ENCODE measurements around the gene GDPD4. TPM values are rescaled to one million over a fixed set of nuclear protein-coding genes. Genes with fewer than 3 reads are reported as not detected.

The GDPD4 gene
- polyA plus RNA-seq, 1 donor from 2014 or later, result not detected

DNA sequence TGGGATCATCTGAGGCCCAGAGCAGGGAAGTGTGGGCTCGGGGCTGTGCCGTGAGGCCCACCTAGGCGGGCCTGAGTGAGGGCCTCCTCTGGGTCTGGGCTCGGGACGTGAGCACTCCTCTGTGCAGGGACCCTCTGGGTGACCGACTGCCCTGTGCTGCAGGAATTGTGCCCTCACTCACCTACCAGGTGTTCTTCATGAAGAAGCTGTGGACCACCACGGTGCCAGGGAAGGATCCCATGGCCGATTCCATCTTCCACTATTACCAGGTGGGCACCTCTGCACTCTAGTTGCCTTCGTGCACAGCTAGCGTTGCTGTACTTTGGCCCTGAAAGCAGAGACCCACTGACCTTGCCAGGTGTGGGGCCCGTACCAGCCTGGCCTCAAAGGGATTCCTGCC is 93.0 kb downstream of the GDPD4 start:
- Mint-ChIP-seq H3K27ac (no peak overlapping the region), H3K36me3 (no peaks in the 10 kb centered on the region), H3K27me3 (peaks cover 2% of the 10 kb centered on the region), H3K4me1 (no peaks in the 10 kb centered on the region), H3K9me3 (no peaks in the 10 kb centered on the region), H3K4me3 (no peak overlapping the region)

DNA sequence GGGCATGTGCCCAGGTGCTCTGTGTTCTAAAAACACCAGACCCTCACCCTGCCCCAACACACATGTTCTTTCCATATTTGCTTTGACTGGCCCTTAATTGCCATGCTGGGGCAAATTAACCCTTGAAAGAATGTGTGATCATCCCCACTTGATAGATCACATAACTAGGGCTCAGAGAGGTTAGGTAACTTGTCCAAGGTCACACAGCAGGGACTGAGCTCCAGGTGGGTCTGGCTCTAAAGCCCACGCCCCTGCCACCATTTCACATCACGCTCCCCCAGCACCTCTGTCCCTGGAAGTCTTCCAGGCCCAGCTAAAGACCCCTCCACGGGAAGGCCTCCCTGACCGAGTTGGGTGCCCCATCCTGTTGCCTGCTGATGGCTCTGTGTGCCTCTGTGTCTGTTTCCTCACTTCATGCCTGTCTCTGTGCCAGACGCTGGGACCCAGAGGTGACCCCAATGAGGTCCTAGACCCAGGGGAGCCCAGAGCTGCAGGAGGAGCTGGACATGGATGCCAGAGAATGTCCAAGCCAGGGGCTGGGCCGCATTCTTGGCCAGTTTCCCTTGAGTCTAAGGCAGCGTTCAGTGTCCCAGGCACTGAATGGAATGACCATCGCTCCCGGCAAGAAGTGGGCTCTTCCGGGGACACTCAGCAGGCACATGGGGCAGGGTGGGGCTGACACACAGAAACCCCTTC is 93.7 kb downstream of the GDPD4 start:
- Mint-ChIP-seq H3K4me1 (no peaks in the 10 kb centered on the region), H3K9me3 (no peaks in the 10 kb centered on the region), H3K27me3 (peaks cover 2% of the 10 kb centered on the region), H3K27ac (no peak overlapping the region), H3K4me3 (no peak overlapping the region), H3K36me3 (no peaks in the 10 kb centered on the region)

DNA sequence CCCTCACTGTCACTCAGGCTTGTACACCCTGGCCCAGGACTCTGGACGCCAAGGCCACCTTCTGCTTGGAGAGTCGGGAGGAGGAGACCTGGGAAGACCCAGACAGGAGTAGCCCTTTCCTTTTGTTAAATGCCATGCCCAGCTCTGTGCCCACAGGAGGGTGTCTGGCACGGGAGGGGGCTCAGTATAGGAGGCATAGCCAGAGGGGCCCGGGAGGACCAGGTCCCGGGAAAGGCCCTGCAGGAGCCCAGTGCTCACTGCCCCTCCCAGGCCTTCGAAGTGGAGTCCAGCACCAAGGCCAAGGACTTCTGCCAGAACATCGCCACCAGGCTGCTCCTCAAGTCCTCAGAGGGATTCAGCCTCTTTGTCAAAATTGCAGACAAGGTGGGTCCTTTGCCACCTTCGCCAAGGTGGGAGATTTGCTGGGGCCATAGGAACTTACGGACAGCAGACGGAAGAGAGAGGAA is 94.4 kb downstream of the GDPD4 start:
- H3K27me3 Mint-ChIP-seq, result peaks cover 2% of the 10 kb centered on the region
- no peaks in the 10 kb centered on the region for H3K9me3 Mint-ChIP-seq
- H3K4me3 Mint-ChIP-seq, result no peak overlapping the region
- H3K27ac Mint-ChIP-seq, result no peak overlapping the region
- H3K36me3 Mint-ChIP-seq, result no peaks in the 10 kb centered on the region
- no peaks in the 10 kb centered on the region for H3K4me1 Mint-ChIP-seq

DNA sequence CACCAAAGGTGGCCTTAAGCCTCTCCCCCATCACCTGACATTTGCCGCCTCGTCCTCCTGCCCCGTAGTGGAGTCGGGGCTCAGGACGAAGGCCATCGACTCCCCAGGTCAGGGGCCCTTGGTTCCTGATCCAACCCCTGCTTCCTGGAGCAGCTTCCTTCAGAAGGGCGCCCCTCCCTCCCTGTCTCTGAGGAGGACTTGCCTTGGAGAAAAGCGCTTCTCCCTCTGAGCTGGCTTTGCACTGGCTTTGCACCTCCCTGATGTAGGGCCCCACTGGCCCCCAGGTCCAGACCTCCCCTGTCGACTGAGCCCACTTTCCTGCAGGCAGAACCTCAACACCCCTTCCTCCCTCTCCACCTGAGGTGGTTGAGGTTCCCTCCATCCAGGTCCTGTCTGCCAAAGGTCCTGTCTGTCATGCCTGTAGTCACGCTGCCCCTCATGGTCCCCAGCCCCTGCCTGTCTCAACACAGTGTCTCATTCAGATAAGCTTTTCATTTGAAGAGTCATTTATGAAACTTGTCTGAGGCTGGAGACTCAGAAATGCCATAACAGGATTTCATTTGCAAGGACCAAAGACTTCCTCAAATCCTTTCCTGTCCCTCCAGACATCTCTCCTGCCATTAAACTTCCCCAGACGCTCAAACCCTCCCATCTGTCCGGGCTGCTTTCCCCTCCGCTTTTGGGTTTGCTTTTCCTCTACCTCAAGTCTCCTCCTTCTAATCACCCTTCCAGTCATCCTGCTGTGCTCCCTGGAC is 95.0 kb downstream of the GDPD4 start:
- H3K36me3 Mint-ChIP-seq, result no peaks in the 10 kb centered on the region
- peaks cover 2% of the 10 kb centered on the region for H3K27me3 Mint-ChIP-seq
- no peak overlapping the region for H3K27ac Mint-ChIP-seq
- no peak overlapping the region for H3K4me3 Mint-ChIP-seq
- H3K4me1 Mint-ChIP-seq, result no peaks in the 10 kb centered on the region
- no peaks in the 10 kb centered on the region for H3K9me3 Mint-ChIP-seq

DNA sequence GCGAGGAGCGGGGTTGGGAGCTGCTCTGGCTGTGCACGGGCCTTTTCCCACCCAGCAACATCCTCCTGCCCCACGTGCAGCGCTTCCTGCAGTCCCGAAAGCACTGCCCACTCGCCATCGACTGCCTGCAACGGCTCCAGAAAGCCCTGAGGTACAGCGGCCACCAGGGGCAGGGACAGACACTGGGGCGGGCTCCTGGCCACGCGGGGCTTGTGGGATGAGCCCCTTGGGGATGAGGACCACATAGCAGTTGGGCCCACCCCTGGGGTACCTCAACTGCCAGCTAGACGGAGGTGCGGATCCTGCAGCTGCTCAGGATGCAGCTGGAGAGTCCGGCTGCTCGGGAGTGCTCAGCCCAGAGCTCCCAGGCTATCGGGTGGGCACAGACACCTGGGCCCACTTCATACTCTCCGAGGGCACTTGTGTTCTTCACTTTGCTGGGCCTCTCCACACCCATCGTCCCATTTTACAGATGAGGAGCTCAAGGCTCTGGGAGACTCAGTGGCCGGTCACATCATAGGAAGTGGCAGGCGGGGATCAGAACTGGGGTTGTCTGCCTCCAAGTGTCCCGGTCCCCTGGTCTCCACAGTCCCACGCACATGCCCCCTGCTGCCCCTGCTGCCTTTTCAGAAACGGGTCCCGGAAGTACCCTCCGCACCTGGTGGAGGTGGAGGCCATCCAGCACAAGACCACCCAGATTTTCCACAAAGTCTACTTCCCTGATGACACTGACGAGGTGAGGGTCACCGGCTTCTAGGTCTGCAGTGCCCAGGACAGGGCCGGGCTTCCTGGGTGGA is 95.8 kb downstream of the GDPD4 start:
- peaks cover 2% of the 10 kb centered on the region for H3K27me3 Mint-ChIP-seq
- peaks cover 0 to 2% (median 0%) of the 10 kb centered on the region in 3 donors for H3K4me1 Mint-ChIP-seq

DNA sequence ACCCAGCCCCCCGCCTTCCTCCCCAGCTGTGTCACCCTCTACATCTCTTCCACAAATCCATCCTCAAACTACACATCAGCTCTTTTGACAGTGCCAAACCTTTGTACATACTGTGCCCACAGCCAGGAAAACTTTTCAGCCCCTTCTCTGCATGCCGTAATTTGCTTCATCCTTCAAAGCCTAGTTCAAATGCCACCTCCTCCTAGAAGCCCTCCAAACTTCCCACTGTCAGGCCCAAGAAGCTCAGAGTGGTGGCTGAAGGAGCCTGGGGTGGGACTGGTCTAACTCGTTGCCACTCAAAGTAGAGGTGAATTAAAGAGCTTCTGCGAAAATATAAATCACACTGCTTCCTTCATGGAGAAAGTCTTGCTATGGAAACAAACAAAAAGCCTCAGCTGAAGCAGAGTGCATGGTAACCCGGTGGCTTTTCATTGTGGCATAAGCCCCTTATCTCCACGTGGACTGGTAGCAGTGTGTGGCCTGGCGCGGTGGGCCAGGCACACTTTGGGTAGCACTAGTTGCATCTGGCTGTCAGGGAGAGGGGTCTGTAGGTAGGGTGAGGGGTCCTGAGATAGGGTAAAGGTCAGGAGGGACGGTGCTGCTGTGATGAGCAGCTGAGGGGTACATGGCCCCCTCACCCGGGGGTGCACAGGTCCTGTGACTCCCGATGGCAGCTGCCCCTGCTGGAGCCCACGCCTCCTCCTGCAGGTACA is 96.6 kb downstream of the GDPD4 start:
- Mint-ChIP-seq H3K9me3 (no peaks in the 10 kb centered on the region), H3K4me3 (no peak overlapping the region), H3K4me1 (peaks cover 0 to 2% (median 0%) of the 10 kb centered on the region in 3 donors), H3K27me3 (peaks cover 2% of the 10 kb centered on the region), H3K36me3 (no peaks in the 10 kb centered on the region), H3K27ac (no peak overlapping the region)

More for the DNA sequence above, 95.8 kb downstream of the GDPD4 start:
- no peaks in the 10 kb centered on the region for H3K9me3 Mint-ChIP-seq
- no peak overlapping the region for H3K27ac Mint-ChIP-seq
- no peaks in the 10 kb centered on the region for H3K36me3 Mint-ChIP-seq
- H3K4me3 Mint-ChIP-seq, result no peak overlapping the region

DNA sequence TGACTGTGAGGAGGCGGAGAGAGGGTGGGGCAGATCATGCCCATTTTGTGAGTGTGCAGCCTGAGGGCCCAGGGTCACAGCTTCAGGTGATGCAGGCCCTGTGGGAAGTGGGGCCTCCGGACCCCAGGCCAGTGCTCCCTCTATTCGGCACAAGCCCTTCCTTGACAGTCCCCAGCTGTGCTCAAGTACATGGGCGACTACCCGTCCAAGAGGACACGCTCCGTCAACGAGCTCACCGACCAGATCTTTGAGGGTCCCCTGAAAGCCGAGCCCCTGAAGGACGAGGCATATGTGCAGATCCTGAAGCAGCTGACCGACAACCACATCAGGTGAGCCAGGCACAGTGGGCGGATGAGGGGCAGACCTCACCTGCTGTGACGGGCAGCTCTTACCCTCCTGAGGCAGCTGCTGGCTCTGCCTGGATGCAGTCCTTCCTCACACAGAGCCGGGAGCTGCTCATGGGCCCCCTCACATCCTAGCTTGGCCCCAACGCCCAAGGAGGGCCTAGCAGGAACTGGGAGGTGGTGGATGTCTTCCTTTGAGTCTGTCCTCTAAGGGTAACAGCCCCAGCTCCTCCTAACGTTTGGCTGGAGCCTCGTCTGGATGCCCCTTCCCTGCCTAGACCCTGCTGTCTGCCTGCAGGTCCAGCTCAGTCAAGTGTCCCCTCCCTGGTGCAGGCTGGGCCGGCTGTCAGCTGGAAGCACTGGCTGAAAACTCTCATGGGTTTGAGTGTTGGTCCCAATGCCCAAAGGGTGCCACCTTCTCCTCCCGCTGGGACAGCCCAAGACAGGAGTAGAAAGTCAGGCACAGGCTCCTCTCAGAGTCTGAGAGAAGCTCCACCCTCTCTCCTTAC is 97.4 kb downstream of the GDPD4 start:
- no peak overlapping the region for H3K4me3 Mint-ChIP-seq
- peaks cover 2% of the 10 kb centered on the region for H3K27me3 Mint-ChIP-seq
- H3K4me1 Mint-ChIP-seq, result peaks cover 0 to 2% (median 0%) of the 10 kb centered on the region in 3 donors
- no peaks in the 10 kb centered on the region for H3K9me3 Mint-ChIP-seq
- no peak overlapping the region for H3K27ac Mint-ChIP-seq
- H3K36me3 Mint-ChIP-seq, result no peaks in the 10 kb centered on the region

DNA sequence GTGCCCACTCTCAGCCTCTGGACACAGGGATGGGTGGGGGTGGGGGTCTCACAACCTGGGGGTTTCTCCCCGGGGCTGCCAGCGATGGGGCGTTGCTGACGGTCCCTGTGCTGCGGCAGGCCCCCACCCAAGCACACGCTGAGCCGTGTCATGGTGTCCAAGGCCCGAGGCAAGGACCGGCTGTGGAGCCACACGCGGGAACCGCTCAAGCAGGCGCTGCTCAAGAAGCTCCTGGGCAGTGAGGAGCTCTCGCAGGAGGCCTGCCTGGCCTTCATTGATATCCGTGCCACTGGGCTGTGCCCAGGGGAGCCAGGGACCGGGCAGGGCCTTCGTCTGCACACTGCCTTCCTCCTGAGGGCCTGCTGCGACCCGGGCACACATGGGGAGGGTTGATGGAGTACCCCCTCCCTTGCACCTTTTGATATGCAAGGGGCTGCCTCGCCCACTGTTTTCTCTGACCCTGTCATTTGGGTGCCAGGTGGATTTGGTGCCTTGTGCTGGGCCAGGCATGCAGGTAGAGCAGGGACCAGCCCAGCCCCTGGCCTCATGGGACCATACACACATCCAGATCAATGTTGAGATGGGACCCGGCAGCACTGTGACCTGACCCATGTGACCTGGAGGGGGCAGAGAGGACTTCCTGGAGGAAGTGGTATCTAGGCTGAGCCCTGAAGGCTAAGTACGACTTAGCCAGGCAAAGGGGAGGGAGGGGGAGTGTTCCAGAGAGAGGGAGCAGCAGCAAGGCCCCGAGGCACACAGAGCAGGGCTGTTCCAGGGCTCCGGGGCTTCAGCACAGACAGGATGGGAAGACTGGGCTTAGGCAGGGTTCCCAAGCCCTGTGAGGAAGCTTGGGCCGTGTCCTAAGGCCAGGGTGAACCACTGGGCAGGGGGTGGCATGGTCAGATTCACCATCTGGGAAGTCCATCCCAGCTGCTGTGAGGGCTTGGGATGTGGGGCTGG is 98.3 kb downstream of the GDPD4 start:
- Mint-ChIP-seq H3K36me3 (no peaks in the 10 kb centered on the region), H3K9me3 (no peaks in the 10 kb centered on the region), H3K4me1 (peaks cover 0 to 2% (median 0%) of the 10 kb centered on the region in 3 donors), H3K27ac (no peak overlapping the region), H3K4me3 (no peak overlapping the region), H3K27me3 (peaks cover 2% of the 10 kb centered on the region)

DNA sequence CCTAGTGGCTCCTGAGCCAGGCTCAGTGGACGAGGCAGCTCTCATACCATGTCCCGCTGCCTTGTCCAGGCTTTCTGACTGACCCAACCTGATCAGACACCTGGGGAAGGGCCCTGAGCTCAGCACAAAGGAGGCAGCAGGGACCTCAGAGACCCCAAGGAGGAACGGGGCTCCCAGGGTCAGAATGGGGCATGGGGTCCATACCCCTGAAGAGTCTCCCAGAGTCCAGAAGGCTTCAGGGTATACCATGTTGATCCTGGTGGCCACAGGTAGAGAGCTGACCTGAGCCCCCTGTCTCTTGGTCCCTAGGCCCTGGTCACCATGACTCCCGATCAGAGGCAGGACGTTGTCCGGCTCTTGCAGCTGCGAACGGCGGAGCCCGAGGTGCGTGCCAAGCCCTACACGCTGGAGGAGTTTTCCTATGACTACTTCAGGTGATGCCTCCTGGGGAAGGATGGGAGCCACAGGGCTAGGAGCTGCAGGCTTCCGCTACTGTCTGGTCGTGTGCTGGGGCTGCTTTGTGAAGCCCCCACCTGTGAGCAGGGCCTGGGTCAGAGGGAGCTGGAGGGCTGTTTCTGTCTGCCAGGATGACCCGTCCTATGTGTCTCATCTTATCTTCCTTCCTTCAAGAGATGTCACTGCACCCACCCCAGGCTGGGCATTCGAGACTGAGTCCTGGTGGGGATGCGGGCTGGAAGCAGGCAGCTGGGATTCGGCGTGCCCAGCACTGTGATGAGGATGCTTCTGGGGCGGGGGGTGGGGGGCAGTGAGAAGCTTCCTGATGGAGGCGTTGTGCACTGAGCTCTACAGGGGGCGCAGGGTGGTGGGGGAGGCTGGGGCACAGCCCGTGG is 99.3 kb downstream of the GDPD4 start:
- Mint-ChIP-seq H3K9me3 (no peaks in the 10 kb centered on the region), H3K4me3 (no peak overlapping the region), H3K27me3 (peaks cover 2% of the 10 kb centered on the region), H3K27ac (no peak overlapping the region), H3K4me1 (peaks cover 0 to 2% (median 0%) of the 10 kb centered on the region in 3 donors), H3K36me3 (no peaks in the 10 kb centered on the region)

DNA sequence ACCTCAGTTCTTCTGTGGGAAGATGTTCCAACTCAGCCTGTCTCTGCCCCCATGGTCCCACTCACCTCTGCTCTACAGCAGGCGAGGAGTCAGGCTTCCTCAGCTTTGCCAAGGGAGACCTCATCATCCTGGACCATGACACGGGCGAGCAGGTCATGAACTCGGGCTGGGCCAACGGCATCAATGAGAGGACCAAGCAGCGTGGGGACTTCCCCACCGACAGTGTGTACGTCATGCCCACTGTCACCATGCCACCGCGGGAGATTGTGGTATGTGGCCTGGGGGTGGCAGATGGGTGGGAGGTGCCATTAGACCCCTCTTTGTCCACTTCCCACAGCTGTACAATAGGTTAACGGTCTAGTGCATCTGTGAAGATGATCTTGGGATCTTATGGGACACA is 100.1 kb downstream of the GDPD4 start:
- Mint-ChIP-seq H3K27ac (peak overlapping the region in 1 of 3 donors; percentile 33), H3K9me3 (no peaks in the 10 kb centered on the region), H3K4me1 (peaks cover 0 to 2% (median 0%) of the 10 kb centered on the region in 3 donors), H3K27me3 (peaks cover 2% of the 10 kb centered on the region), H3K4me3 (no peak overlapping the region), H3K36me3 (no peaks in the 10 kb centered on the region)

DNA sequence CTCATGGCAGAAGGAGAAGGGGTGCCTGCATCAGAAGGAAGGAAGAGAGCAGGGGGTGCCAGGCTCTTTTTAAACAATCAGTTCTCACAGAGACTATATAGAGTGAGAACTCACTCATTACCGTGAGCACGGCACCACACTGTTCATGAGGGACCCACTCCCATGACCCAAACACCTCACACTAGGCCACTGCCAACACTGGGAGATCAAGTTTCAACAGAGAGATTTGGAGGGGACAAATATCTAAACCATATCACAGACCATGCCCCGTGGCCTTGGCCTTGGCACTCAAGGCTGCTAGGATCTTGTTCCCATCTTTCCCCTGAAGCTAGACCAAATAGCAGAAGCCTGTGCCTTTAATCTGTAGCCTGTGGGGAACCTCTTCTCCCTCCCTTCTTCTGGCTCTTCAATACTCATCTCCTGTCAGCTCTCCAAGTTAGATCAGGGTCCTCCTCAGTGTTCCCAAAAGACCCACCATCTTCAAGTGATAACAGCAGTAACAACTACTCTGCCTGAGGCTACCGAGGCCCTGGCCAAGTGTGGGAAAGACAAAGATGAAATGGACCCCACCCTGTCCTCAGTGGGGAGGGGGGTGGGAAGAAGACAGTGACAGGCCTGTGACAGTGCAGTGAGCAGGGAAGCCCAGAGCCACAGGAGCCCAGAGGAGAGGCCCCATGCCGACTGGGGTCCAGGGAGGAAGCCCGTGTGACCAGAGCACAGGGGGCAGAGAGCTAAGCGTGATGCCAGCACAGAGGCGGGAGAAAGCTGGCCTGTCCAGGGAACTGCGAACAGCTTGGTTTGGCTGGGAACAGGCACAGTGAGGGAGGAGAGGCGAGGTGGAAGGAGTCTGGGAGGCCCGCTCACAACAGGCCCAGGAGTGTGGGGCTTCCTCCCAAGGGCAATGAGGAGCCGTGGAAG is 100.9 kb downstream of the GDPD4 start:
- Mint-ChIP-seq H3K36me3 (no peaks in the 10 kb centered on the region), H3K27me3 (no peaks in the 10 kb centered on the region), H3K4me3 (no peak overlapping the region), H3K27ac (no peak overlapping the region), H3K9me3 (no peaks in the 10 kb centered on the region), H3K4me1 (peaks cover 0 to 2% (median 0%) of the 10 kb centered on the region in 3 donors)

All from IgD-negative memory B cell (primary cell).